Osteocyte (in vitro differentiated cells): ENCODE results near the gene SVBP. TPM values are rescaled to one million over a fixed set of nuclear protein-coding genes. Genes with fewer than 3 reads are reported as not detected.

Source experiments
- DNase-seq: peaks from one replicate; pipeline ENCODE4 v3.0.0; 2021; ENCODE audit warnings: mixed read lengths; ENCODE audit not compliant: unreplicated experiment; ENCODE audit errors: extremely low spot score
- H3K27ac Mint-ChIP-seq: one replicate; pipeline ENCODE4 v1.8.0; 2021; ENCODE audit warnings: mild to moderate bottlenecking, mixed read lengths; ENCODE audit not compliant: unreplicated experiment
- H3K27me3 Mint-ChIP-seq: one replicate; pipeline ENCODE4 v1.8.0; 2021; ENCODE audit warnings: mixed read lengths; ENCODE audit not compliant: unreplicated experiment
- H3K36me3 Mint-ChIP-seq: one replicate; pipeline ENCODE4 v1.8.0; 2021; ENCODE audit warnings: mixed read lengths; ENCODE audit not compliant: unreplicated experiment
- H3K4me1 Mint-ChIP-seq: one replicate; pipeline ENCODE4 v1.8.0; 2021; ENCODE audit warnings: mixed read lengths; ENCODE audit not compliant: unreplicated experiment
- H3K4me3 Mint-ChIP-seq: one replicate; pipeline ENCODE4 v1.8.0; 2021; ENCODE audit warnings: mild to moderate bottlenecking, moderate library complexity, mixed read lengths; ENCODE audit not compliant: unreplicated experiment
- H3K9me3 Mint-ChIP-seq: one replicate; pipeline ENCODE4 v1.8.0; 2021; ENCODE audit warnings: mixed read lengths; ENCODE audit not compliant: unreplicated experiment
- CTCF ChIP-seq: fragments of 200-600 bp; sonication (generic); IDR thresholded peaks from 2 replicates; pipeline ENCODE4 v1.5.0; 2021; ENCODE audit warnings: antibody characterized with exemption, mild to moderate bottlenecking, moderate library complexity
- total RNA-seq: library from RNA; stranded (reverse); gene quantifications from 2 replicates; pipeline ENCODE4 v1.2.1, GENCODE V29; 2021

SVBP gene
- total RNA-seq, 1 donor from 2014 or later = 36.8 TPM

GRCh38 chr1:42788021-42788420 lies 29.2 kb downstream of the SVBP start:
- peak; percentile 57 for DNase-seq
- Mint-ChIP-seq H3K4me3 (no peak overlapping the region), H3K4me1 (no peaks in the 10 kb centered on the region), H3K9me3 (no peaks in the 10 kb centered on the region), H3K27me3 (no peaks in the 10 kb centered on the region), H3K27ac (no peak overlapping the region), H3K36me3 (peaks cover 2% of the 10 kb centered on the region)
- no peak for TF ChIP-seq CTCF

DNA sequence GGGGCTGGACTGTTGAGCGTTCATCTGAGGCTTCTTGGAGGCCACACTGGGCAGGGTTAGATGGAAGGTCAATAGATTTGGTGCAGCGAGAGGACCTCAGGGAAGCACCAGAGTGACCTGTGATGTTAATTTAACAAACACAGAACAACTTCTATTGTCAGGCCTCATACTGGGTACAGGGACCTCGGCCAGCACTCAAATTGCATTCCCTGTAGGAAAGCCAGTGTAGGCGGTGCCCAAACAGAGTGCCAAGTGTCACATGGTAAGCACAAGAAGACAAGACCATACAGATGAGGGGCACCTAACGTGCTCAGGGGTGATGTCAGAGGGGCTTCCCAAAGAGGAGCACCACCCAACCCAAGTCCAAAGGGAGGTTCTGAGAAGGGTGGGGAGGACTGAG lies 31.1 kb downstream of the SVBP start:
- no peak overlapping the region for H3K27ac Mint-ChIP-seq
- H3K4me1 Mint-ChIP-seq = no peaks in the 10 kb centered on the region
- TF ChIP-seq CTCF = no peak

DNA sequence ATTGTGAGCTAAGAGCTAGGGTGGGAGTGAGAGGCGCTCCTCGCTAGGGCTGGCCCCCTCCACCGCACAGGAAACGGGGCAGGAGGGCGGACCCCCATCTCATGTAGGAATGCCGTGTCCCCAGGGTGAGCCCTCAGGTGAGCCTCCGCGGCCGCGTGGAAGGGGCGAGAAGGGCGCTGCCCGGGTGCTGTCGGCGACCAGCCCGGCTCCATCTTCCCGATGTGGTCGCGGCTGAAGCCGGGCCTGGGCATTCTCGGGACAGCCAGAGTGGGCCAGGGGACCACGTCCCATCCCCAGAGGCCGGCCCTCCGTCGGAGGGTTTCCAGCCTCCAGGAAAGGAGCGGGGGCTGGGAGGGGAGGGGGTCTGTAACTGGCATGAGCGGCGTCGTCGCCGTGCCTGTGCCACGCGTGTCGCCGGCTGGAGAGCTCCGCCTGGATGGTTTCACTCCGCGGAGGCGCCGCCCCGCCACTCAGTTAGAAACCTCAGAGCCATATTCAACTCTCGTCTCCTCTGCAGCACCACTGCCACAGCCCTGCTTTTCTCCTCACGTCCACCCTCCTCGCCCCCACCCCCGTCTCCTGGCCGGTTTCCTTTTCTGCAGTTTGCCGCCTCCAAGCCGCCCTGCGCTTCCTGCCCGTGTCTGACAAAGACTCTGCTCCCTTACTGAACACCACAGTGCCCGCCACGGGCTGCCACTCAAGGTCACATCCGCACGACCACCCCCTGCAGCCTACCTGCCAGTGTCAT lies 32.1 kb downstream of the SVBP start, which contains the start of gene TMEM269:
TMEM269 (plus strand) TSS at position 46 of the 748 bp plus-strand sequence. CDS start 4,903 bp downstream, outside the sequence.
- peaks cover 7% of the 10 kb centered on the region for H3K36me3 Mint-ChIP-seq
- H3K4me3 Mint-ChIP-seq = no peak within 1 kb of the TSS
- no peaks in the 10 kb centered on the region for H3K4me1 Mint-ChIP-seq
- peak; percentile 80 for DNase-seq
- no peak within 1 kb of the TSS for H3K27ac Mint-ChIP-seq
- H3K27me3 Mint-ChIP-seq = no peaks in the 10 kb centered on the region
- H3K9me3 Mint-ChIP-seq = no peaks in the 10 kb centered on the region
- no peak for TF ChIP-seq CTCF

More for the DNA sequence above, 31.1 kb downstream of the SVBP start:
- no peaks in the 10 kb centered on the region for H3K27me3 Mint-ChIP-seq
- peaks cover 7% of the 10 kb centered on the region for H3K36me3 Mint-ChIP-seq
- peak; percentile 44 for DNase-seq
- H3K9me3 Mint-ChIP-seq = no peaks in the 10 kb centered on the region
- no peak overlapping the region for H3K4me3 Mint-ChIP-seq

DNA sequence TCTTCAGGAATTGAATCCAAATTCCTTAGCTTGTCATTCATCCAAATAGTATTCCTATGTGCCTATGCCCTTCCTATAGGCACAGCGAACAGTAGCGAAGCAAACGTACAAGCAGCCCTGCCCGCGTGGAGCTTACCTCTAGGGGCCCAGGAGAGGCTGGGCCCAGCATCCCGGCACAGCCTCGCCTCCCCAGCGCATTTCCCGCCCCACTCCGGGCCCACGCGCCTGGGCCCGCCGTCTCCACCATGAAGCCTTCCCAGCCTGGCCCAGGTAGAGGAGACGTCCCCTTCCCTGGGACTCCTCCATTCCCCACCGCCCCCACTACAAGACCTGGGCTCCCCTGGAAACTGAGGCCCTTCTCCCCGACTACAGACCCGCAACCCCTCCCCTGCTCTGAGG lies 32.7 kb downstream of the SVBP start:
- no peaks in the 10 kb centered on the region for H3K9me3 Mint-ChIP-seq
- H3K36me3 Mint-ChIP-seq = peaks cover 7% of the 10 kb centered on the region
- no peak for TF ChIP-seq CTCF
- DNase-seq = no peak
- H3K27me3 Mint-ChIP-seq = no peaks in the 10 kb centered on the region
- H3K4me1 Mint-ChIP-seq = no peaks in the 10 kb centered on the region
- no peak overlapping the region for H3K4me3 Mint-ChIP-seq
- no peak overlapping the region for H3K27ac Mint-ChIP-seq

GRCh38 chr1:42783092-42783491 lies 34.1 kb downstream of the SVBP start:
- H3K36me3 Mint-ChIP-seq = peaks cover 13% of the 10 kb centered on the region
- H3K27ac Mint-ChIP-seq = no peak overlapping the region
- no peak overlapping the region for H3K4me3 Mint-ChIP-seq
- no peak for DNase-seq
- no peaks in the 10 kb centered on the region for H3K9me3 Mint-ChIP-seq
- TF ChIP-seq CTCF = no peak
- H3K27me3 Mint-ChIP-seq = no peaks in the 10 kb centered on the region
- no peaks in the 10 kb centered on the region for H3K4me1 Mint-ChIP-seq
